Testis (tissue), 3 donors: Measurements from ENCODE around the gene ZNF239. TPM values are rescaled to one million over a fixed set of nuclear protein-coding genes. Genes with fewer than 3 reads are reported as not detected.

Source experiments
- DNase-seq: peaks from one replicate; pipeline ENCODE4 v3.0.0-alpha.2; 2019
- H3K27ac ChIP-seq, 2 donors: fragments of 200-600 bp; sonication (generic); one replicate each; pipeline ENCODE4 v1.5.1; 2019
- H3K27me3 ChIP-seq: fragments of 200-600 bp; sonication (generic); one replicate; pipeline ENCODE4 v1.5.1; 2019
- H3K36me3 ChIP-seq: fragments of 200-600 bp; sonication (generic); one replicate; pipeline ENCODE4 v1.5.1; 2017; ENCODE audit warnings: low read depth; ENCODE audit errors: missing control alignments
- H3K4me1 ChIP-seq: fragments of 200-600 bp; sonication (generic); one replicate; pipeline ENCODE4 v1.5.1; 2019
- H3K4me3 ChIP-seq, 2 donors: fragments of 200-600 bp; sonication (generic); one replicate each; pipeline ENCODE4 v1.5.1; 2017 to 2019
- H3K9me3 ChIP-seq: fragments of 200-600 bp; sonication (generic); one replicate; pipeline ENCODE4 v1.5.1; 2017
- POLR2A ChIP-seq: fragments of 450-650 bp; IDR thresholded peaks from one replicate; pipeline ENCODE4 v1.6.1; 2017; ENCODE audit warnings: antibody characterized with exemption, mild to moderate bottlenecking, moderate library complexity
- WGBS, 2 donors: methylation state at CpG; one replicate each; pipeline ENCODE4 v1.1.5; 2018; 5-methylcytosine and 5-hydroxymethylcytosine counted together
- intact Hi-C: fragments of 100-400 bp; cut with DNase I; formaldehyde crosslinking; loops from one replicate; pipeline ENCODE4 v1.15.1; 2023; ENCODE audit warnings: low total_unique reads
- polyA plus RNA-seq: library from polyadenylated mRNA; stranded (reverse); fragments of 350-450 nt; fragmentation: Illumina TruSeq; extraction: RNeasy Lipid Tissue Mini Kit (QIAGEN cat#74804); gene quantifications from one replicate; pipeline ENCODE4 v1.2.3, GENCODE V29; 2014; ENCODE audit warnings: low read depth, low replicate concordance; ENCODE audit not compliant: insufficient read depth
- total RNA-seq, 2 donors: library from RNA; depleted of rRNA; stranded (reverse); fragments of >200 nt; gene quantifications; one replicate each; pipeline ENCODE4 v1.2.3, GENCODE V29; 2016
- TF ChIP-seq, protein P1 (sequence below), 3 experiments: fragments of 450-650 bp in 2 of 3; fragments of 200-600 bp in 1 of 3; sonication (generic) in 1 of 3; IDR thresholded peaks; one replicate each; pipeline ENCODE4 v1.5.1; 2016 to 2019; ENCODE audit warnings: antibody characterized with exemption in 3 of 3, mild to moderate bottlenecking in 2 of 3, moderate library complexity in 1 of 3

ZNF239 gene
- total and polyA plus RNA-seq, 3 donors from 2014 or later, result 9.2 to 20.8 (median 10.9) TPM

DNA sequence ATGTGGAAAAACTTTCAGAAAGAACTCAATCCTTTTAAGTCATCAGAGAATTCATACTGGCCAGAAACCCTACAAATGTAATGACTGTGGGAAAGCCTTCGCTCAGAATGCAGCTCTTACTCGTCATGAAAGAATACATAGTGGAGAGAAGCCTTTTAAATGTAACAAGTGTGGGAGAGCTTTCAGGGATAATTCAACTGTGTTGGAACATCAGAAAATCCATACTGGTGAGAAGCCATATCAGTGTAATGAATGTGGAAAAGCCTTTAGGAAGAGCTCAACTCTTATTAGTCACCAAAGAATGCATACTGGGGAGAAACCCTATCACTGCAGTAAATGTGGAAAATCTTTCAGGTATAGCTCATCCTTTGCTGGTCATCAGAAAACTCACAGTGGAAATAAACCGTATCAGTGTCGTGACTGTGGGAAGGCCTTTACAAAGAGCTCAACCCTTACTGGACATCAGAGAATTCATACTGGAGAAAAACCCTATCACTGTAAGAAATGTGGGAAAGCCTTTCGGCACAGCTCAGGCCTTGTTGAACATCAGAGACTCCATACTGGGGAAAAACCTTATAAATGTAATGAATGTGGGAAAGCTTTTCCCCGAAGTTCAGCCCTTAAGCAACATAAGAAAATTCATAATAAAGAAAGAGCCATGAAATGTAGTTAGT, 42.4 kb upstream of the ZNF239 start:
- 74 to 97% methylated on average over 6 of the region's 6 CpGs for WGBS, 2 donors

DNA sequence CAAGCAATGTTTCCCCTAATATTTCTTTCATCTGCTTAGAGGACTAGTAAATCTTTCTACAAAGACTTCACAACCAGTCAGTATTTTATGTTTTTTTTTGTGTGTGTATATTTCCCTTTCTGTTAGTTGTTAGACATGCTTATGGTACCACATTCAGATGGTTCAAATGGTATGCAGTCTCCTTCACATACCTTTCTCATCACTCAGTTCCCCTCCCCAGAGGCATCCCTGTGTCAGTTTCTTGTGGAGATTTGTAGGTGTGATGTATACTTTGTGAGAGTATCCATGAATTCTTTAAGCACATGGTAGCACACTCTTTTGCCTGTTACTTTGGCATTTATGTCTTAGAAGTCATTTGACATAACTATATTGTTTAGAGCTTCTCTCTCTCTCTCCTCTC, 36.2 kb upstream of the ZNF239 start:
- TF ChIP-seq, protein P1, sequence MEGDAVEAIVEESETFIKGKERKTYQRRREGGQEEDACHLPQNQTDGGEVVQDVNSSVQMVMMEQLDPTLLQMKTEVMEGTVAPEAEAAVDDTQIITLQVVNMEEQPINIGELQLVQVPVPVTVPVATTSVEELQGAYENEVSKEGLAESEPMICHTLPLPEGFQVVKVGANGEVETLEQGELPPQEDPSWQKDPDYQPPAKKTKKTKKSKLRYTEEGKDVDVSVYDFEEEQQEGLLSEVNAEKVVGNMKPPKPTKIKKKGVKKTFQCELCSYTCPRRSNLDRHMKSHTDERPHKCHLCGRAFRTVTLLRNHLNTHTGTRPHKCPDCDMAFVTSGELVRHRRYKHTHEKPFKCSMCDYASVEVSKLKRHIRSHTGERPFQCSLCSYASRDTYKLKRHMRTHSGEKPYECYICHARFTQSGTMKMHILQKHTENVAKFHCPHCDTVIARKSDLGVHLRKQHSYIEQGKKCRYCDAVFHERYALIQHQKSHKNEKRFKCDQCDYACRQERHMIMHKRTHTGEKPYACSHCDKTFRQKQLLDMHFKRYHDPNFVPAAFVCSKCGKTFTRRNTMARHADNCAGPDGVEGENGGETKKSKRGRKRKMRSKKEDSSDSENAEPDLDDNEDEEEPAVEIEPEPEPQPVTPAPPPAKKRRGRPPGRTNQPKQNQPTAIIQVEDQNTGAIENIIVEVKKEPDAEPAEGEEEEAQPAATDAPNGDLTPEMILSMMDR (IDR thresholded peaks at IDR 0.05), result no peak
- no peak for TF ChIP-seq POLR2A
- intact Hi-C loops, result no loop called here
- Histone ChIP-seq H3K36me3 (no peaks in the 10 kb centered on the region), H3K27ac (no peak overlapping the region), H3K27me3 (no peaks in the 10 kb centered on the region), H3K9me3 (no peaks in the 10 kb centered on the region), H3K4me1 (no peaks in the 10 kb centered on the region), H3K4me3 (no peak overlapping the region)
- DNase-seq, result no peak

More for the DNA sequence above, 42.4 kb upstream of the ZNF239 start:
- H3K9me3 ChIP-seq, result no peaks in the 10 kb centered on the region
- H3K4me3 ChIP-seq, result no peak overlapping the region
- H3K36me3 ChIP-seq, result no peaks in the 10 kb centered on the region
- TF ChIP-seq, protein P1 (IDR thresholded peaks at IDR 0.05), result no peak
- no peak for TF ChIP-seq POLR2A
- DNase-seq, result no peak
- H3K4me1 ChIP-seq, result no peaks in the 10 kb centered on the region
- no peaks in the 10 kb centered on the region for H3K27me3 ChIP-seq
- intact Hi-C loops, result no loop called here
- H3K27ac ChIP-seq, result no peak overlapping the region

DNA sequence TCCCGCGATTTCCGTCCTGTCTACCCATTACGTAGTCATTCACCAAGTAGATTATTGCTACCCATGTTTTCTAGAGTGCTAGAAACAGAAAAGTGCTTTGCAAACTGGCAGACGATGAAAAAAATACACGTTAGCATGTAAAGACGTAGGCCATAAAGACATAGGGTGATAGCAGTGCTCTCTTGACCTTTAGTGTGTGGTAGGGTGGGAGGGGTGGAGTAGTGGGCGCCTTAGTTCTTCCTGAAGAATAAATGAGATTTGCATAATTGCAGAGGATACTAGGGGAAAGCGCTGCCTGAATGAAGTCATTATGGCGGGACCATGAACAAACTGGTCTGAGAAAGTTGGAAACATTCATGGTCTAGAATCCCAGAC, 32.8 kb upstream of the ZNF239 start:
- no peak overlapping the region for H3K27ac ChIP-seq
- intact Hi-C loops, result no loop called here
- H3K27me3 ChIP-seq, result no peaks in the 10 kb centered on the region
- H3K36me3 ChIP-seq, result no peaks in the 10 kb centered on the region
- DNase-seq, result no peak
- H3K9me3 ChIP-seq, result no peaks in the 10 kb centered on the region
- H3K4me1 ChIP-seq, result no peaks in the 10 kb centered on the region
- 57 to 66% methylated on average over 10 of the region's 10 CpGs for WGBS, 2 donors
- peak overlapping the region in 1 of 2 donors; percentile 84 for H3K4me3 ChIP-seq
- TF ChIP-seq POLR2A, result no peak
- TF ChIP-seq, protein P1 (IDR thresholded peaks at IDR 0.05), result no peak

DNA sequence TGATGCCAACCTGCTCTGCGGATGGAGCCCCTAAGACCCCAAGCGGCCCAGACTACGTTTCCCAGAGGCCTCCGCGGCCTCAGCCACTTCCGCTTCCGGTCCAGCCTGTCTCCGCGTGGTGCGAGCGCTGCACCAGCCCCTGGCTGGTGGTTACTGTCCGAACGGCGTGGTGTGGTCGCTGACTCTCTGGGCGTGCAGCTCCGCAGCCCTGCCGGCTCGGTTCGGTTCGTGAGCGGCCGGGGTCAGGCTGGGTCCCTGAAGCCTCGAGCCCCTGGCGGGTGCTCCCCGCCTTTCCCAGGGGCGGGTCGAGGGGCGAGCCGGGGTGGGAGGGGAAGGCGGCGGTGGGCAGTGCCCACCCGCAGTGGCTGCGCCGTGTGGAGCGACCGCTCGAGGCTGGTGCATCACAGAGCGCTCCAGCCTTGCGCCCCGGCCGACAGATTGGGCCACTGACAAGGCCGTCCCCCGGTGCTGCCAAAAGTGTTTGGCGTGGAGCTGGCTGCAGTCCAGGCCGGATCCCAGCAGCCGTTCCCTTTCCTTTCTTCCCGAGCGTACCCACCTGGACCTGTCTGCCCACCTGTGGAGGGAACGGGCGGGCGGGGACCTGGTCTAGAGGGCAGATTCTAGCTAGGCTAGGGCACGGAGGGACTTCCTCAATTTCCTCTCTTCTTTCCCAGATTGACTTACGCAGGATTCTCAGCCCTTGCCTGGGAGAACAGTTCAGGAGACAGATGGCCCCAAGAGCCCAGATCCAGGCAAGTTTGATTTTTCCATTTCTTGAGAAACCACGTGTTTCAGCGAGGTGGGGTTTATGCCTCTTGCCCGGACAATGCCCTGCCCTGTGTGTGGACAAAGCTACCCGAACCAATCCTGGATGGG, 32.1 kb upstream of the ZNF239 start, which contains the start of gene ZNF485:
Gene ZNF485, plus strand, starts transcription at position 116 of the 876 bp plus-strand sequence. Its CDS starts 613 bp downstream, at position 729.
- TF ChIP-seq, protein P1 (IDR thresholded peaks at IDR 0.05), result no peak
- TF ChIP-seq POLR2A, result no peak
- intact Hi-C loops, result no loop called here
- no peaks in the 10 kb centered on the region for H3K4me1 ChIP-seq
- no peaks in the 10 kb centered on the region for H3K36me3 ChIP-seq
- H3K9me3 ChIP-seq, result no peaks in the 10 kb centered on the region
- H3K4me3 ChIP-seq, result peak within 1 kb of the TSS; percentile 73 to 84
- 2 to 6% methylated on average over 15 to 57 of the region's 58 CpGs for WGBS, 2 donors
- peak; percentile 87 for DNase-seq
- peak within 1 kb of the TSS; percentile 10 to 34 for H3K27ac ChIP-seq
- no peaks in the 10 kb centered on the region for H3K27me3 ChIP-seq
